T1000 (cell line): Measurements from ENCODE around the gene CAMK1D.
"Not testable (repeated sequence)": the region's sequence is repeated elsewhere in the genome, so short reads cannot be mapped to it uniquely, and the experiment has no call there.

Source experiments
- DNase-seq: peaks from one replicate; lab custom pipeline; 2025; ENCODE audit warnings: mixed read lengths; lab: John Stamatoyannopoulos, UW

The CAMK1D gene

DNA sequence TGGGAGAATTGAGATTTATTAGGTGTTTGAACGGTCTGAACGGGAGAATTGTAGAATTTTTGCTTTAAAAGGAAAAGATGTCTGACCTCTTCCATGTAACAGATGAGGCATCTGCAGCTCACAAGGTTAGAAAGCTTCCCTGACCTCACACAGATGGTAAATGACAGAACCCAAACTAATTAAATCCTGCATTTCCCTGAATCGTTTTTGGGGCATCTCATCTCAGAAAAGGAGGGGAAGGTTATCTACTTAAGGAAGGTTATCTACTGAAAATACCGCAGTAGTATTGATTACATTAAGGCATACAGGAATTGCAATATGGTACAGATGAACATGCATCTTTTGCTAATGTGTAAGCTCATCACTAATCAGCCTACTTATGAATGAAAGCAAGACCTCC lies 373.9 kb downstream of the CAMK1D start:
- DNase-seq = no peak

GRCh38 chr10:12724807-12725579 lies 375.6 kb downstream of the CAMK1D start:
- DNase-seq = no peak

- not testable (repeated sequence) for DNase-seq
These were observed 376.2 kb downstream of the CAMK1D start for GRCh38 chr10:12725580-12725888.

- no peak for DNase-seq
These were observed 377.9 kb downstream of the CAMK1D start for GRCh38 chr10:12726971-12727831.

DNA sequence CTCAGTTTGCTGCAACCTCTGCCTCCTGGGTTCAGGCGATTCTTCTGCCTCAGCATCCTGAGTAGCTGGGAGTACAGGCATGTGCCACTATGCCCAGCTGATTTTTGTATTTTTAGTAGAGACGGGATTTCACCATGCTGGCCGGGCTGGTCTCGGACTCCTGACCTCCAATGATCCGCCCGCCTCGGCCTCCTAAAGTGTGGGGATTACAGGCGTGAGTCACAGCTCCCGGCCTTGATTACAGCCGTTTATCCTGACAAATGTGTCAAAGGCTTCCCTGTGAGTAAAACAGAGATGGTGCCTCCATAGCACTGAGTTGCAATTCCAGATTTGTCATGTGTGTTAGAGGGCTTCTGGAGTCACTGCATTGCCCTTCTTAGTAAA lies 378.5 kb downstream of the CAMK1D start:
- DNase-seq = no peak

GRCh38 chr10:12728494-12728893 lies 379.1 kb downstream of the CAMK1D start:
- no peak for DNase-seq

- DNase-seq = no peak
These were observed 380.5 kb downstream of the CAMK1D start for GRCh38 chr10:12729885-12730284.

DNA sequence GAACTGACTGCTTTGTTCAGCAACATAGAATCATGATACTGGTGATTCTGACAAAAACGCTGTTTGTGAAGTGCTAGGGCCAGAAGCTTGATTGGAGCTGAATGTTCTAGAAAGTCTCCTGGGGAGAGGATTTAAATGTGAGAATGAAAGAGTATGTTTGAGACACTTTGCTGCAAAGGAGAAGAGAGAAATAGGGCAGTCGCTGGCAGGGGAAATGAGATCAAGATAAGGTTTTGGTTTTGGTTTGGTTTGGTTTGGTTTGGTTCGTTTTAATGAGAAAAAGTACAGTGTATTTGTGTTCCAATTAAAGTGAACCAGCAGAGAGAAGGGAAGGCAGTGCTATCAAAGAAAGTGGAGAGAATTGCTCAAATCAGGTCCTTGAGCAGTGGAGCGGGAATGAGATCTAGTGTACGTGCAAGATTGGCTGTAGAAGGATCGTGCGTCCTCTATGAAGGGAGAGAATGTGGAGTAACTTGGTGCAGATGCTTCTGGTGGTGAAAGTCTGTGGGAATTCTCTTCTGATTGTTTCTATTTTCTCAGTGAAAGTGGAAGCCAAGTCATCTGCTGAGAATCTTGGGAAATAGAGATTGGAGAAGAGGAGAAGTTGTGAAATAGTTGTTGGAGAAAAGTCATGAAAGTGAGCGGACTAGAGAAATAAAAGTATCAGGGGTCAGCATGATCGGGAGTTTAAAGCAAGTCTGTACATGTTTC lies 381.6 kb downstream of the CAMK1D start:
- DNase-seq = no peak

DNA sequence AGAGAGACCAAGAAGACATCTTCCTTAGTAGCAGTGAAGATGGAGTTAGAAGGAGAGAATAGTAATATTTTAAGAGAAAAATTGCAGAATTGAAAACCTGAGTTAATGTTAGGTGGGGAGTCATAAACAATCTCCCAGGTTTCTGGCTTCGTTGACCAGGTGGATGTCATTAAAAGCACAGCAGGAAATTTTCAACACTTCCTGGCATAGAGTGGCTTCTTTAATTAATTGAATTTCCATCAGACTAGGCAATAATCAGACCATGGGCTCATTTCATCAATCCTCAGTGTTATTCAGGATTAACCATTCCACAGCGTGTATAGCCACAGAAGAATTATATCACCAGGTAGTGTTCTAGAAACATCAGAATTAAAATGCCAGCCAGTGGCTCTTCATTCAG lies 383.9 kb downstream of the CAMK1D start:
- no peak for DNase-seq

DNA sequence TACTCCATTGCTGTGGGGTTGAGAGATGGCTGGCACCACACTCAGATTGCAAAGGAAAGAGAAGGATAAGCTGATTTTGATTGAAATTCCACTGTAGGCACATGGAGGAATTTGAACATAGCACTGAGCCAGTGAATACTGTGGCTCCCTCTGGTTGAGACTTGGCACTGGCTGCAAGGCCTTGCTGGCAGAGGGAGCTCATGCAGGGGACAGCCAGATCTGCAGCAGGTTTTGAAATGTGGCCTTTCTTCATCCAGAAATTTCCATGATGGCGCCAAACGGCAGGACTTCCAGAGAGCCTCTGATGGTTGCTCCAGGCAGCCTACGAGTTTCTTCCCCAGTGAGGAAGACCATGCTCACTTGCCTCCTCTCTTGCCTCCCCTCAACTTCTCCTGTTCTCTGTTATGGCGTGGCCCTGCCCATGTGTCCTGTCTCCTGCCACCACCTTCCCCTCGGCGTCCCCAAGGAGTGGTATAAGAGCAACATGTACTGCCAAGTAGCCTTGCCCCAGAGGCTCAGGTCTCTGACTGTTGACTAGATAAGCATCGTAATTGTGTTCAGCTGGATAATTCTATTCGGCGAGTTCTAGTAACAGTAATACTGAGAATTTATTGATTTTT lies 386.6 kb downstream of the CAMK1D start:
- no peak for DNase-seq

GRCh38 chr10:12740813-12741212 lies 391.5 kb downstream of the CAMK1D start:
- no peak for DNase-seq

DNA sequence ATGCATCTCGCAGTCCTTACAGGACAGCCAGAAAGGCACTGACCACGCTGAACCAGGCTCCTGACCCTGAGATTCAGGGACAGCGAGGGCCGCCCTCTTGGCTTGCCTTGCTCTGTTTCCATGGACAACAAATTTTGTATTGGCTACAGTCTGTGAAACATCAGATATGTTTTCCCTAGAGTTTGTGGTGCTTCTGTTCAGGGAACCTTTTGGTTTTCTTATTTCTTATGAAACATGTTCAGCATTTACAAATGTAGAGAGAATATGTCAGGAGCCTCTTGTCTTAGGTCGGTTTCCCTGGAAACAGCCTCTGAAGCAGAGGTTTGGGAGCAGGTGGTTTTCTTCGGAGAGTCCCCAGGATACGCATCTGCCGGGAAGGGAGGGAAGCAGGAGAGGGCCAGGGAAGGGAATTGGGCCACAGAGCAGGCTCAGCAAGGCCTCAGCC lies 392.0 kb downstream of the CAMK1D start:
- no peak for DNase-seq

DNA sequence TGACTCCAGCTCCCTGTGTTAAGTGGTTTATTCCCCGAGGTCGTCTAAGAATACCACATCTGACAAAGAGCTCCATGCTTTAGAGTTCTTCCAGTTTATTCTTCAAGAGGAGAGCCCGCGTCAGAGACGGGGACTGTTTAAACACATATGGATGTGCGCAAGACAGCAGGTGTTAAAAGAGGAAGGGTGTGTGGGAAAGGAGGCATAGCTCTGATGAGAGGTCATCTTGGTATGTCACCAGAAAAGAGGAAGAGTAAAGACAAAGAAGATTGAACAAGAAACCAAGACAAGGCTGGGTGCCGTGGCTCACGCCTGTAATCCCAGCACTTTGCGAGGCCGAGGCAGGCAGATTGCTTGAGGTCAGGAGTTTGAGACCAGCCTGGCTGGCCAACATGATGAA lies 393.4 kb downstream of the CAMK1D start:
- DNase-seq = no peak

GRCh38 chr10:12743466-12743865 lies 394.1 kb downstream of the CAMK1D start:
- not testable (repeated sequence) for DNase-seq

DNA sequence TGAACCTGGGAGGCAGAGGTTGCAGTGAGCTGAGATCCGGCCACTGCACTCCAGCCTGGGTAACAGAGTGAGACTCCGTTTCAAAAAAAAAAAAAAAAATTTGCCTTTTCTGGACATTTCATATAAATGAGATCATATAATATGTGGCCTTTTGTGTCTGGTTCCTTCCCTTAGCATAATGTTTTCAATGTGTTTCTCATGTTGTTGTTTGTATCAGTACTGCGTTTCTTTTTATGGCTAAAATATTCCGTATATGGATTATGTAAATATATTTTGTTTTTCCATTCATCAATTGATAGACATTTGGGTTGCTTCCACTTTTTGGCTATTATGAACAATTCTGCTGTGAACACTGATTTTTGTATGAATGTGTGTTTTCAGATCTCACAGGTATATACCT lies 394.6 kb downstream of the CAMK1D start:
- no peak for DNase-seq

DNA sequence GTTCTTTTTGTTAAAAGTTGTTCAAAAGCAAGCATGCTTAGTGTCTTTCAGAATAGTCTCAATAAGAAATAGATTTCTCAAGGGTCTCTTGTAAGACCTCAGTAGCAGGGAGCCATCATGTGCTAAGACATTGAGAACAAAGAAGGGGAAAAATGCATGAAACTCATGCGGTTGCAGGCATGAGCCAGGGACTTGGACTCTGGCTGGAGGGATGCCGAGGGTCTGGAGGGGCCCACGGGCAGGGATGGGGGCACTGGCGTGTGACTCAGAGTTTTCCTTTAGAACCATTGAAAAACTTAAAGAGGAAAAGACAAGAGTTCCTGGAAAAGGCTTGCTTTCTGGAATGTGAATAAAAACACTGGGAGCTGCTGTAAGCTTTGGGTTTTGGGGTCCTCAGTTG lies 398.8 kb downstream of the CAMK1D start:
- no peak for DNase-seq

DNA sequence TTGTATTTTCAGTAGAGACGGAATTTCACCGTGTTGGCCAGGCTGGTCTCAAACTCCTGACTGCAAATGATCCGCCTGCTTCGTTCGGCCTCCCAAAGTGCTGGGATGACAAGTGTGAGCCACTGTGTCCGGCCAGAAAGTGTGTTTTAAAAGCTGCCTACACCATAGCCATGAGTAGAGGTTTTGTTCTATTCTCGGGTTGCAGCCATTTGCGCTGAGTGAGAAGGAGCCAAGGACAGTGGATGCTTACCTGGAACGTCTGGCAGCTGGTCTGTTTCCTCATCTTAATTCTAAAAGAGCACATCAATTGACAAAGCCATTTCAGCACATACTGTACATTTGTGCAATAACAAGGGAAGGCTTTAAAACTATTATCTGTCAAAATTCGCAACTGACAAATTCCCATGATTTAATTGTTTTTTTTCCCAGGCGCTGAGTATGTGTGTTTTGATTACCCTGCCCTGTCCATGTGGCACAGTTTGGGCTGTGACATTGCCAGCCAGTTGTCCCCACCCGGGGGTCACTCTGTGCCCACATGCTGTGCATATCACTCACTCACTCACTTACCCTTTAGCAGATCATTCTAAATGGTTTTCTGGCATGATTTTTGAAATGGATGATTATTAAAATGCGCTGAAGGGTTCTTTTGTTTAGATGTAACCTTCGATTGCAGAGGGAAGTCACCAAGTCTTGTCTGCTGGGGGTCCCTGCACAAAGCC lies 400.6 kb downstream of the CAMK1D start:
- DNase-seq = no peak

DNA sequence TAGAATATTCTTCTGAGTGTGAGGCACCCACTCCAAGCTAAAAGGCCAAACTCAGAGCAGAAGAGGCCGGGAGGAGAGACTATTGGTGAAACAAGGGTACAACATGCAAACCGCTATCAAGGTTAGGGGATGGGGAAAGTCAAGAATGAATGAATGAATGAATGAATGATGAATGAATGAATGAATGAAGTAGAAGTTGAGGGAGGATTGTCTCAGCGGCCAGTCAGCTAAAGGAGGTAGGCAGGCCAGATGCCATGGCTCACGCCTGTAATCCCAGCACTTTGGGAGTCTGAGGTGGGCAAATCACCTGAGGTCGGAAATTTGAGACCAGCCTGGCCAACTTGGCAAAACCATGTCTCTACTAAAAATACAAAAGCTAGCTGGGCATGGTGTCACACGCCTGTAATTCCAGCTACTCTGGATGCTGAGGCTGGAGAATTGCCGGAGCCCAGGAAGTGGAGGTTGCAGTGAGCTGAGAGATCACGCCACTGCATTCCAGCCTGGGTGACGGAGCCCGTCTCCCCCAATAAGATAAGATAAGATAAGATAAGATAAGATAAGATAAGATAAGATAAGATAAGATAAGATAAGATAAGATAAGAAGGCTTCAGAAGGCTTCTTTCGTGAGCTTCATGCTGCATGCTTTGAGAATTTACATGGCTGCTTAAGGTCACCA lies 401.3 kb downstream of the CAMK1D start:
- no peak for DNase-seq

GRCh38 chr10:12755075-12755474 lies 405.7 kb downstream of the CAMK1D start:
- no peak for DNase-seq

GRCh38 chr10:12757351-12757750 lies 408.0 kb downstream of the CAMK1D start:
- DNase-seq = no peak

DNA sequence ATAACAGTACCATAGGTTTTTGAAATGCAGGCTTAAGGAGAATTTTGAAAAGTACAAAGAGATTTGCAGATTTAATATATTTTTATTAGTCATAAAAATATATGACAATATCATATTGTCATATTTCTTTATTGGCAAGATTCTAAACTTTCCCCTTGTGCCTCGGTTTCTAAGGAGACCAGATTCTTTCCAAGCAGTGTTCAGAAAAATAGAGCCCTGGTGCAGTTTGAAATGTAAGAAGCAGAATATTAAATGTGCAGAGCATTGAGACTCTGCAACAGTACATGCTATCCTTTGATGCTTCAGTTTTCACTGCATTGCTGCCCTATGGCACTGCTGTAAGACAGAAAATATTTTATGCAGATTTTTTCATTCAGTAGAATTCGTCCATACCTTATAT lies 408.9 kb downstream of the CAMK1D start:
- no peak for DNase-seq
